Measurements from ENCODE around the gene PSTPIP1. TPM values are rescaled to one million over a fixed set of nuclear protein-coding genes. Genes with fewer than 3 reads are reported as not detected.

The PSTPIP1 gene
- total and polyA plus RNA-seq, 2 experiments from 2014 or later: 0.80 to 3.7 TPM

DNA sequence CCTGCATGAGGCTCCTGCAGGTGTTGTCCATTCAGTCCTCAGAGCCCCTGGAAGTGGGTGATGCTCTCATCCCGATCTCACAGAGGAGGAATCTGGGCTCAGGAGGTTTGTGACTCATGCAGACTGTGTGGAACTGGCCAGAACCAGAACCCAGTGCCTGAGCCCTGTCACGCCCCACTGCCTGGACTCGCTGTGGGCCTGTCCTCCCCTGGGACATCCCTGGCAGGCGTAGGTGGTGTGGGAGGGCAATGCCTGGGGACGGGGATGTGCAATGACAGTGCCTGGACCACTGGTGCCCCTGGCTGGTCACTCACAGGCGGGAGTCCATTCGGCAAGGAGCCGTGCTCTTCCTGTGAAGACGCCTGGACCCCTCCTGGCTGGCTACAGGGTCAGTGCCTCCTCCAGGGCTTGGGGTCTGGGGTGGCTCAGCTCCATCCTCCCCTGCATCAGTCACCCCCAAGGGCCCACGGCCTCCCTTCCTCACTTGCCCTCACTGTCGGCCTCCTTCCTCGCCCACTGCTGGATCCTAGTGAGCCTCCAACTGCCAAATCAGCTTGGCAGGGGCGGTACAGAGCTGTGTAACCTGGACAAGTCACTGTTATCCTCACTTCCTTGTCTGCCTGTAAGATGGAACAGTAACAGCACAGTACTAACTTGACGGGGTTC lies 14.9 kb downstream of the PSTPIP1 start:
- H3K36me3 Mint-ChIP-seq (ENCODE audit: low read depth): no peaks in the 10 kb centered on the region
- Histone ChIP-seq H3K79me2 (replicated peaks; ENCODE audit: insufficient read depth) (no peaks in the 10 kb centered on the region), H2AFZ (no peak overlapping the region), H3K9me2 (ENCODE audit: insufficient read depth) (no peaks in the 10 kb centered on the region), H4K20me1 (replicated peaks; ENCODE audit: insufficient read depth) (no peaks in the 10 kb centered on the region), H3F3A (replicated peaks; ENCODE audit: low read depth) (no peaks in the 10 kb centered on the region), H3K27me3 (ENCODE audit: insufficient read depth) (no peaks in the 10 kb centered on the region), H3K4me2 (no peak overlapping the region), H3K27ac (ENCODE audit: low read depth) (no peak overlapping the region), H3K4me1 (ENCODE audit: insufficient read depth) (no peaks in the 10 kb centered on the region), H3K4me3 (no peak overlapping the region), H3K36me3 (ENCODE audit: insufficient read depth) (no peaks in the 10 kb centered on the region)
- DNase-seq (ENCODE audit: low spot score): no peak
- no peaks in the 10 kb centered on the region for H3K9me3 Mint-ChIP-seq
- TF ChIP-seq, protein P1, sequence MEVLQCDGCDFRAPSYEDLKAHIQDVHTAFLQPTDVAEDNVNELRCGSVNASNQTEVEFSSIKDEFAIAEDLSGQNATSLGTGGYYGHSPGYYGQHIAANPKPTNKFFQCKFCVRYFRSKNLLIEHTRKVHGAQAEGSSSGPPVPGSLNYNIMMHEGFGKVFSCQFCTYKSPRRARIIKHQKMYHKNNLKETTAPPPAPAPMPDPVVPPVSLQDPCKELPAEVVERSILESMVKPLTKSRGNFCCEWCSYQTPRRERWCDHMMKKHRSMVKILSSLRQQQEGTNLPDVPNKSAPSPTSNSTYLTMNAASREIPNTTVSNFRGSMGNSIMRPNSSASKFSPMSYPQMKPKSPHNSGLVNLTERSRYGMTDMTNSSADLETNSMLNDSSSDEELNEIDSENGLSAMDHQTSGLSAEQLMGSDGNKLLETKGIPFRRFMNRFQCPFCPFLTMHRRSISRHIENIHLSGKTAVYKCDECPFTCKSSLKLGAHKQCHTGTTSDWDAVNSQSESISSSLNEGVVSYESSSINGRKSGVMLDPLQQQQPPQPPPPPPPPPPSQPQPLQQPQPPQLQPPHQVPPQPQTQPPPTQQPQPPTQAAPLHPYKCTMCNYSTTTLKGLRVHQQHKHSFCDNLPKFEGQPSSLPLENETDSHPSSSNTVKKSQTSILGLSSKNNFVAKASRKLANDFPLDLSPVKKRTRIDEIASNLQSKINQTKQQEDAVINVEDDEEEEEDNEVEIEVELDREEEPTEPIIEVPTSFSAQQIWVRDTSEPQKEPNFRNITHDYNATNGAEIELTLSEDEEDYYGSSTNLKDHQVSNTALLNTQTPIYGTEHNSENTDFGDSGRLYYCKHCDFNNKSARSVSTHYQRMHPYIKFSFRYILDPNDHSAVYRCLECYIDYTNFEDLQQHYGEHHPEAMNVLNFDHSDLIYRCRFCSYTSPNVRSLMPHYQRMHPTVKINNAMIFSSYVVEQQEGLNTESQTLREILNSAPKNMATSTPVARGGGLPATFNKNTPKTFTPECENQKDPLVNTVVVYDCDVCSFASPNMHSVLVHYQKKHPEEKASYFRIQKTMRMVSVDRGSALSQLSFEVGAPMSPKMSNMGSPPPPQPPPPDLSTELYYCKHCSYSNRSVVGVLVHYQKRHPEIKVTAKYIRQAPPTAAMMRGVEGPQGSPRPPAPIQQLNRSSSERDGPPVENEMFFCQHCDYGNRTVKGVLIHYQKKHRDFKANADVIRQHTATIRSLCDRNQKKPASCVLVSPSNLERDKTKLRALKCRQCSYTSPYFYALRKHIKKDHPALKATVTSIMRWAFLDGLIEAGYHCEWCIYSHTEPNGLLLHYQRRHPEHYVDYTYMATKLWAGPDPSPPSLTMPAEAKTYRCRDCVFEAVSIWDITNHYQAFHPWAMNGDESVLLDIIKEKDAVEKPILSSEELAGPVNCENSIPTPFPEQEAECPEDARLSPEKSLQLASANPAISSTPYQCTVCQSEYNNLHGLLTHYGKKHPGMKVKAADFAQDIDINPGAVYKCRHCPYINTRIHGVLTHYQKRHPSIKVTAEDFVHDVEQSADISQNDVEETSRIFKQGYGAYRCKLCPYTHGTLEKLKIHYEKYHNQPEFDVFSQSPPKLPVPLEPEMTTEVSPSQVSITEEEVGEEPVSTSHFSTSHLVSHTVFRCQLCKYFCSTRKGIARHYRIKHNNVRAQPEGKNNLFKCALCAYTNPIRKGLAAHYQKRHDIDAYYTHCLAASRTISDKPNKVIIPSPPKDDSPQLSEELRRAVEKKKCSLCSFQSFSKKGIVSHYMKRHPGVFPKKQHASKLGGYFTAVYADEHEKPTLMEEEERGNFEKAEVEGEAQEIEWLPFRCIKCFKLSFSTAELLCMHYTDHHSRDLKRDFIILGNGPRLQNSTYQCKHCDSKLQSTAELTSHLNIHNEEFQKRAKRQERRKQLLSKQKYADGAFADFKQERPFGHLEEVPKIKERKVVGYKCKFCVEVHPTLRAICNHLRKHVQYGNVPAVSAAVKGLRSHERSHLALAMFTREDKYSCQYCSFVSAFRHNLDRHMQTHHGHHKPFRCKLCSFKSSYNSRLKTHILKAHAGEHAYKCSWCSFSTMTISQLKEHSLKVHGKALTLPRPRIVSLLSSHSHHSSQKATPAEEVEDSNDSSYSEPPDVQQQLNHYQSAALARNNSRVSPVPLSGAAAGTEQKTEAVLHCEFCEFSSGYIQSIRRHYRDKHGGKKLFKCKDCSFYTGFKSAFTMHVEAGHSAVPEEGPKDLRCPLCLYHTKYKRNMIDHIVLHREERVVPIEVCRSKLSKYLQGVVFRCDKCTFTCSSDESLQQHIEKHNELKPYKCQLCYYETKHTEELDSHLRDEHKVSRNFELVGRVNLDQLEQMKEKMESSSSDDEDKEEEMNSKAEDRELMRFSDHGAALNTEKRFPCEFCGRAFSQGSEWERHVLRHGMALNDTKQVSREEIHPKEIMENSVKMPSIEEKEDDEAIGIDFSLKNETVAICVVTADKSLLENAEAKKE (CRISPR knock-in tag; IDR thresholded peaks at IDR 0.05): no peak
- TF ChIP-seq EZH2 (IDR thresholded peaks at IDR 0.05; ENCODE audit: low read depth, unreplicated experiment) (no peak), ZNF114 (CRISPR knock-in tag; IDR thresholded peaks at IDR 0.05) (no peak), ZNF331 (CRISPR knock-in tag; IDR thresholded peaks at IDR 0.05; ENCODE audit: low read depth) (no peak), POLR2AphosphoS5 (IDR thresholded peaks at IDR 0.05; ENCODE audit: low read depth) (no peak), EZH2phosphoT487 (IDR thresholded peaks at IDR 0.05; ENCODE audit: unreplicated experiment) (no peak), CREB1 (CRISPR knock-in tag; IDR thresholded peaks at IDR 0.05; ENCODE audit: low read depth) (no peak), JUNB (IDR thresholded peaks at IDR 0.05; ENCODE audit: unreplicated experiment) (no peak), NANOG (IDR thresholded peaks at IDR 0.05; ENCODE audit: borderline replicate concordance) (no peak), STAT1 (IDR thresholded peaks at IDR 0.05; ENCODE audit: unreplicated experiment) (no peak)
- TF ChIP-seq, protein P2, sequence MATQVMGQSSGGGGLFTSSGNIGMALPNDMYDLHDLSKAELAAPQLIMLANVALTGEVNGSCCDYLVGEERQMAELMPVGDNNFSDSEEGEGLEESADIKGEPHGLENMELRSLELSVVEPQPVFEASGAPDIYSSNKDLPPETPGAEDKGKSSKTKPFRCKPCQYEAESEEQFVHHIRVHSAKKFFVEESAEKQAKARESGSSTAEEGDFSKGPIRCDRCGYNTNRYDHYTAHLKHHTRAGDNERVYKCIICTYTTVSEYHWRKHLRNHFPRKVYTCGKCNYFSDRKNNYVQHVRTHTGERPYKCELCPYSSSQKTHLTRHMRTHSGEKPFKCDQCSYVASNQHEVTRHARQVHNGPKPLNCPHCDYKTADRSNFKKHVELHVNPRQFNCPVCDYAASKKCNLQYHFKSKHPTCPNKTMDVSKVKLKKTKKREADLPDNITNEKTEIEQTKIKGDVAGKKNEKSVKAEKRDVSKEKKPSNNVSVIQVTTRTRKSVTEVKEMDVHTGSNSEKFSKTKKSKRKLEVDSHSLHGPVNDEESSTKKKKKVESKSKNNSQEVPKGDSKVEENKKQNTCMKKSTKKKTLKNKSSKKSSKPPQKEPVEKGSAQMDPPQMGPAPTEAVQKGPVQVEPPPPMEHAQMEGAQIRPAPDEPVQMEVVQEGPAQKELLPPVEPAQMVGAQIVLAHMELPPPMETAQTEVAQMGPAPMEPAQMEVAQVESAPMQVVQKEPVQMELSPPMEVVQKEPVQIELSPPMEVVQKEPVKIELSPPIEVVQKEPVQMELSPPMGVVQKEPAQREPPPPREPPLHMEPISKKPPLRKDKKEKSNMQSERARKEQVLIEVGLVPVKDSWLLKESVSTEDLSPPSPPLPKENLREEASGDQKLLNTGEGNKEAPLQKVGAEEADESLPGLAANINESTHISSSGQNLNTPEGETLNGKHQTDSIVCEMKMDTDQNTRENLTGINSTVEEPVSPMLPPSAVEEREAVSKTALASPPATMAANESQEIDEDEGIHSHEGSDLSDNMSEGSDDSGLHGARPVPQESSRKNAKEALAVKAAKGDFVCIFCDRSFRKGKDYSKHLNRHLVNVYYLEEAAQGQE (IDR thresholded peaks at IDR 0.05; ENCODE audit: unreplicated experiment): no peak
- TF ChIP-seq, protein P3, sequence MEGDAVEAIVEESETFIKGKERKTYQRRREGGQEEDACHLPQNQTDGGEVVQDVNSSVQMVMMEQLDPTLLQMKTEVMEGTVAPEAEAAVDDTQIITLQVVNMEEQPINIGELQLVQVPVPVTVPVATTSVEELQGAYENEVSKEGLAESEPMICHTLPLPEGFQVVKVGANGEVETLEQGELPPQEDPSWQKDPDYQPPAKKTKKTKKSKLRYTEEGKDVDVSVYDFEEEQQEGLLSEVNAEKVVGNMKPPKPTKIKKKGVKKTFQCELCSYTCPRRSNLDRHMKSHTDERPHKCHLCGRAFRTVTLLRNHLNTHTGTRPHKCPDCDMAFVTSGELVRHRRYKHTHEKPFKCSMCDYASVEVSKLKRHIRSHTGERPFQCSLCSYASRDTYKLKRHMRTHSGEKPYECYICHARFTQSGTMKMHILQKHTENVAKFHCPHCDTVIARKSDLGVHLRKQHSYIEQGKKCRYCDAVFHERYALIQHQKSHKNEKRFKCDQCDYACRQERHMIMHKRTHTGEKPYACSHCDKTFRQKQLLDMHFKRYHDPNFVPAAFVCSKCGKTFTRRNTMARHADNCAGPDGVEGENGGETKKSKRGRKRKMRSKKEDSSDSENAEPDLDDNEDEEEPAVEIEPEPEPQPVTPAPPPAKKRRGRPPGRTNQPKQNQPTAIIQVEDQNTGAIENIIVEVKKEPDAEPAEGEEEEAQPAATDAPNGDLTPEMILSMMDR (conservative IDR thresholded peaks at IDR 0.05; ENCODE audit: low read depth in 2 of 2): no peak
- TF ChIP-seq, protein P4, sequence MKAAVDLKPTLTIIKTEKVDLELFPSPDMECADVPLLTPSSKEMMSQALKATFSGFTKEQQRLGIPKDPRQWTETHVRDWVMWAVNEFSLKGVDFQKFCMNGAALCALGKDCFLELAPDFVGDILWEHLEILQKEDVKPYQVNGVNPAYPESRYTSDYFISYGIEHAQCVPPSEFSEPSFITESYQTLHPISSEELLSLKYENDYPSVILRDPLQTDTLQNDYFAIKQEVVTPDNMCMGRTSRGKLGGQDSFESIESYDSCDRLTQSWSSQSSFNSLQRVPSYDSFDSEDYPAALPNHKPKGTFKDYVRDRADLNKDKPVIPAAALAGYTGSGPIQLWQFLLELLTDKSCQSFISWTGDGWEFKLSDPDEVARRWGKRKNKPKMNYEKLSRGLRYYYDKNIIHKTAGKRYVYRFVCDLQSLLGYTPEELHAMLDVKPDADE (IDR thresholded peaks at IDR 0.05): no peak
- ATAC-seq: no peak
- H3K4me1 Mint-ChIP-seq: no peaks in the 10 kb centered on the region; the same call in 2 of the 3 replicates
- no peak overlapping the region for H3K27ac Mint-ChIP-seq
- peaks cover 5% of the 10 kb centered on the region for H3K27me3 Mint-ChIP-seq (ENCODE audit: insufficient read depth, low read depth, poor library complexity)
- no peak overlapping the region for H3K4me3 Mint-ChIP-seq
